ENCODE results near the gene YAP1.
"Not testable (repeated sequence)": the region's sequence is repeated elsewhere in the genome, so short reads cannot be mapped to it uniquely, and the experiment has no call there.

Gene YAP1

GRCh38 chr11:102241026-102241425, 130.8 kb downstream of the YAP1 start:
- no peak for DNase-seq (ENCODE audit: low read depth)

- no peak for DNase-seq (ENCODE audit: low read depth)
These were observed 133.2 kb downstream of the YAP1 start for GRCh38 chr11:102243399-102243884.

- no peak for DNase-seq (ENCODE audit: low read depth)
These were observed 134.6 kb downstream of the YAP1 start for GRCh38 chr11:102244681-102245409.

- no peak for DNase-seq (ENCODE audit: low read depth)
These were observed 141.2 kb downstream of the YAP1 start for GRCh38 chr11:102251423-102251822.

- no peak for DNase-seq (ENCODE audit: low read depth)
These were observed 142.2 kb downstream of the YAP1 start for GRCh38 chr11:102252339-102252891.

GRCh38 chr11:102253020-102253715, 142.9 kb downstream of the YAP1 start:
- DNase-seq (ENCODE audit: low read depth): no peak

GRCh38 chr11:102254047-102254446, 143.8 kb downstream of the YAP1 start:
- DNase-seq (ENCODE audit: low read depth): no peak

- DNase-seq (ENCODE audit: low read depth): no peak
These were observed 146.0 kb downstream of the YAP1 start for GRCh38 chr11:102256251-102256650.

GRCh38 chr11:102260241-102260640, 150.0 kb downstream of the YAP1 start:
- DNase-seq (ENCODE audit: low read depth): no peak

GRCh38 chr11:102263379-102264003, 153.2 kb downstream of the YAP1 start:
- no peak for DNase-seq (ENCODE audit: low read depth)

GRCh38 chr11:102264704-102265103, 154.5 kb downstream of the YAP1 start:
- not testable (repeated sequence) for DNase-seq (ENCODE audit: low read depth)

GRCh38 chr11:102266099-102266498, 155.9 kb downstream of the YAP1 start:
- no peak for DNase-seq (ENCODE audit: low read depth)

- no peak for DNase-seq (ENCODE audit: low read depth)
These were observed 157.4 kb downstream of the YAP1 start for GRCh38 chr11:102267609-102268008.

- DNase-seq (ENCODE audit: low read depth): no peak
These were observed 158.1 kb downstream of the YAP1 start for GRCh38 chr11:102268083-102268984.

- DNase-seq (ENCODE audit: low read depth): no peak
These were observed 158.8 kb downstream of the YAP1 start for GRCh38 chr11:102268985-102269470.

- DNase-seq (ENCODE audit: low read depth): no peak
These were observed 159.7 kb downstream of the YAP1 start for GRCh38 chr11:102269927-102270326.

- no peak for DNase-seq (ENCODE audit: low read depth)
These were observed 162.0 kb downstream of the YAP1 start for GRCh38 chr11:102272047-102272824.

GRCh38 chr11:102274628-102275027, 164.4 kb downstream of the YAP1 start:
- no peak for DNase-seq (ENCODE audit: low read depth)

GRCh38 chr11:102276362-102276761, 166.1 kb downstream of the YAP1 start:
- DNase-seq (ENCODE audit: low read depth): no peak

- no peak for DNase-seq (ENCODE audit: low read depth)
These were observed 166.5 kb downstream of the YAP1 start for GRCh38 chr11:102276783-102277182.

Data from HS-27A (cell line).